Fibroblast of lung (primary cell): Measurements from ENCODE around the gene ATXN7L1.

ENCODE experiments used
- EZH2 ChIP-seq: IDR thresholded peaks from 2 replicates; pipeline ENCODE4 v1.5.1; 2012; ENCODE audit warnings: low read length, control low read depth, mild to moderate bottlenecking; ENCODE audit errors: missing control alignments
- TF ChIP-seq, protein P1 (sequence below), 2 donors: IDR thresholded peaks in 1 of 2; conservative IDR thresholded peaks in 1 of 2; 1 replicate in 1 of 2; 2 replicates in 1 of 2; pipeline ENCODE4 v1.5.1; 2011 to 2012; ENCODE audit warnings: low read length in 2 of 2, control low read depth in 1 of 2, inconsistent platforms in 1 of 2, low read depth in 1 of 2, mild to moderate bottlenecking in 1 of 2

DNA sequence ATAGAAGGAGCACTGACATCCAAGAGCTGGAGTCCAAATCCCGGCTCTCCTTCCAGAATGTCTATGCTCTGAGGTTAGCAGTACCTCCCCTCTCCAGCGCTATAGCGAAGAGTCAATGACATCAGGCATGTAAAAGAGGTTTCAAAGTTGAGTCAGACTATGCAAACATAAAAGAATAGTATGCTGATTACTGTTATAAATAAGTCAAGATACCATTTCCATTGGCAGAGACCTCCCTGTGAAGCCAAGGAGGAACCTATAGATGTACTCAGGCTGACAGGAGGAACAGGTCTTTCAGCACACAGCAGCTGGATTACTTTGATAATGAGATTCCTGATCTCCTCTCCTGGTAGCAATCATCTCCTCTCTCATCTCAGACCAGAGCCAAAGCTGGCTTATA is 191.2 kb downstream of the ATXN7L1 start:
- TF ChIP-seq, protein P1, sequence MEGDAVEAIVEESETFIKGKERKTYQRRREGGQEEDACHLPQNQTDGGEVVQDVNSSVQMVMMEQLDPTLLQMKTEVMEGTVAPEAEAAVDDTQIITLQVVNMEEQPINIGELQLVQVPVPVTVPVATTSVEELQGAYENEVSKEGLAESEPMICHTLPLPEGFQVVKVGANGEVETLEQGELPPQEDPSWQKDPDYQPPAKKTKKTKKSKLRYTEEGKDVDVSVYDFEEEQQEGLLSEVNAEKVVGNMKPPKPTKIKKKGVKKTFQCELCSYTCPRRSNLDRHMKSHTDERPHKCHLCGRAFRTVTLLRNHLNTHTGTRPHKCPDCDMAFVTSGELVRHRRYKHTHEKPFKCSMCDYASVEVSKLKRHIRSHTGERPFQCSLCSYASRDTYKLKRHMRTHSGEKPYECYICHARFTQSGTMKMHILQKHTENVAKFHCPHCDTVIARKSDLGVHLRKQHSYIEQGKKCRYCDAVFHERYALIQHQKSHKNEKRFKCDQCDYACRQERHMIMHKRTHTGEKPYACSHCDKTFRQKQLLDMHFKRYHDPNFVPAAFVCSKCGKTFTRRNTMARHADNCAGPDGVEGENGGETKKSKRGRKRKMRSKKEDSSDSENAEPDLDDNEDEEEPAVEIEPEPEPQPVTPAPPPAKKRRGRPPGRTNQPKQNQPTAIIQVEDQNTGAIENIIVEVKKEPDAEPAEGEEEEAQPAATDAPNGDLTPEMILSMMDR (conservative IDR thresholded peaks at IDR 0.05 in 1 of 2, IDR thresholded peaks at IDR 0.05 in 1 of 2; ENCODE audit: low read depth in 1 of 2, low read length in 2 of 2) = no peak
- no peak for TF ChIP-seq EZH2
